Panc1 (cell line): Measurements from ENCODE around the gene POLD3. TPM values are rescaled to one million over a fixed set of nuclear protein-coding genes. Genes with fewer than 3 reads are reported as not detected.

ENCODE experiments used
- ATAC-seq: fragments of 200-7000 bp; cut with Tn5 transposase; 2 replicates; pipeline ENCODE4 v1.9.1; 2020; ENCODE audit warnings: mild to moderate bottlenecking, moderate library complexity
- BruUV-seq: library from RNA; stranded (reverse); fragments of 400-500 nt; replicated peaks from 2 replicates; lab custom pipeline; 2021; lab: Mats Ljungman, UMichigan
- CTCF ChIA-PET: fragments of 300-600 bp; sonication (Branson Sonifier 250); formaldehyde crosslinking; loops from one replicate; lab custom pipeline; 2022; ENCODE audit warnings: antibody characterized with exemption; lab: Charles Lee
- POLR2A ChIA-PET: fragments of 300-600 bp; sonication (Branson Sonifier 250); formaldehyde crosslinking; loops from one replicate; lab custom pipeline; 2022; ENCODE audit warnings: antibody characterized with exemption; lab: Charles Lee
- DNase-seq: peaks from one replicate; pipeline ENCODE4 v3.0.0-alpha.2; 2010; ENCODE audit warnings: low read depth, low spot score
- H3K27ac ChIP-seq: 2 replicates; pipeline ENCODE4 v1.5.1; 2011; ENCODE audit warnings: mild to moderate bottlenecking, low read length, inconsistent platforms
- H3K27me3 ChIP-seq: fragments of 200-500 bp; sonication (Bioruptor generic); 2 replicates; pipeline ENCODE4 v1.6.0; 2014; ENCODE audit warnings: low read length, inconsistent platforms; ENCODE audit not compliant: control insufficient read depth, insufficient read depth
- H3K36me3 ChIP-seq: fragments of 200-500 bp; sonication (Bioruptor generic); 2 replicates; pipeline ENCODE4 v1.5.1; 2014; ENCODE audit warnings: inconsistent platforms, mild to moderate bottlenecking, low read length, moderate library complexity; ENCODE audit not compliant: control insufficient read depth, insufficient read depth
- H3K4me1 ChIP-seq: 2 replicates; pipeline ENCODE4 v1.5.1; 2011; ENCODE audit warnings: inconsistent platforms, mild to moderate bottlenecking, low read length, moderate library complexity; ENCODE audit not compliant: control insufficient read depth, insufficient read depth
- H3K4me3 ChIP-seq, 2 experiments: 2 replicates each; pipeline ENCODE4 v1.5.1; 2011 to 2012; ENCODE audit warnings: low read depth in 2 of 2, low read length in 2 of 2, mild to moderate bottlenecking in 2 of 2, inconsistent platforms in 1 of 2, moderate library complexity in 1 of 2
- H3K9me3 ChIP-seq: fragments of 200-500 bp; sonication (Bioruptor generic); 2 replicates; pipeline ENCODE4 v1.5.1; 2014; ENCODE audit warnings: low read depth, mild to moderate bottlenecking, inconsistent platforms, low read length, moderate library complexity; ENCODE audit not compliant: control insufficient read depth, insufficient read depth
- POLR2AphosphoS5 ChIP-seq: IDR thresholded peaks from 2 replicates; pipeline ENCODE4 v1.6.1; 2012; ENCODE audit warnings: mild to moderate bottlenecking, low read depth, low read length, moderate library complexity
- SIN3A ChIP-seq: IDR thresholded peaks from 2 replicates; pipeline ENCODE4 v1.6.1; 2012; ENCODE audit warnings: low read depth, mild to moderate bottlenecking, low read length, moderate library complexity, borderline replicate concordance; ENCODE audit not compliant: insufficient read depth
- TCF7L2 ChIP-seq: IDR thresholded peaks from 2 replicates; pipeline ENCODE4 v1.6.1; 2011; ENCODE audit warnings: mild to moderate bottlenecking, low read depth, low read length, inconsistent platforms
- in situ Hi-C: cut with HindIII; loops from 2 replicates; pipeline ENCODE4 v1.10.0; 2016; ENCODE audit warnings: low sequenced_read_pairs, low pct_unique_long_range_greater_than_20kb
- intact Hi-C: fragments of 100-400 bp; cut with micrococcal nuclease; formaldehyde crosslinking; loops from one replicate; pipeline ENCODE4 v1.10.0; 2022; ENCODE audit not compliant: unreplicated experiment
- total RNA-seq: library from RNA; stranded (reverse); gene quantifications from one replicate; pipeline ENCODE4 v1.2.1, GENCODE V29; 2021; ENCODE audit not compliant: unreplicated experiment
- TF ChIP-seq, protein P1 (sequence below), 2 experiments: IDR thresholded peaks; 2 replicates each; pipeline ENCODE4 v1.6.1; 2011 to 2012; ENCODE audit warnings: low read depth in 2 of 2, control low read depth in 1 of 2, low read length in 1 of 2, mild to moderate bottlenecking in 1 of 2, moderate library complexity in 1 of 2; ENCODE audit not compliant: insufficient read depth in 1 of 2
- TF ChIP-seq, protein P2 (sequence below): fragments of 450-650 bp; IDR thresholded peaks from 2 replicates; pipeline ENCODE4 v1.5.1; 2017; ENCODE audit warnings: mild to moderate bottlenecking

Gene POLD3
- total RNA-seq, 1 experiment from 2014 or later: 31.7 TPM

DNA sequence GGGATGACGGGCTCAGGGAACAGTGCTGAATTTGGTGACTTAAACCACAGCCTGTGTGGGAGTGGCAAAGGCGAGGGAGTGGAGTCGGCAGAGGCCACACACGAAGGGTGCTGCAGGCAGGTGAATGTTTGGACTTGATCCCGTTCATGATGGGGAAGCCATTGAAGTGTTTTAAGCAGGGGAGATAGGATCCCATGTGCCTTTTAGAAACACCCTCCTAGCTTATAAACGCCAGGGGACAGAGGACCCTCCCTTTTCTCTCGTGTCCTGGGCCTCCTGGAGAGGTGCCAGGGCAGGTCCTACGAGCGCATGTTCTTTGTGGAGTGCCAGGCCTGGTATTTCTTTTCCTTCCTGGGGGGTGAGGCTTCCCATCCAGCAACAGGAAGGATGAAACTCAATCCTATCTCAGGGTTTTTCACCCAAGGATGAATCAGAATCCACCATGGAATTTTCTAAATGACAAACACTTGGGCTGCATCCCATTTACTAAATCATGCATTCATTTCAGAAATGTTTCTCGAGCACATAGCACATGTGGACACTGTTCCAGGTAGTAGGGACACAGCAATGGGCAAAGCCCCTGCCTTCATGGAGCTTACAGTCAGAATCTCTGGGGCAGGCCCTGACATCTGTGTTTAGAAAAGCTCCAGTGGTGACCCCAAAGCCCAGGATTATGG lies 79.3 kb downstream of the POLD3 start:
- H3K9me3 ChIP-seq: no peaks in the 10 kb centered on the region
- TF ChIP-seq, protein P1, sequence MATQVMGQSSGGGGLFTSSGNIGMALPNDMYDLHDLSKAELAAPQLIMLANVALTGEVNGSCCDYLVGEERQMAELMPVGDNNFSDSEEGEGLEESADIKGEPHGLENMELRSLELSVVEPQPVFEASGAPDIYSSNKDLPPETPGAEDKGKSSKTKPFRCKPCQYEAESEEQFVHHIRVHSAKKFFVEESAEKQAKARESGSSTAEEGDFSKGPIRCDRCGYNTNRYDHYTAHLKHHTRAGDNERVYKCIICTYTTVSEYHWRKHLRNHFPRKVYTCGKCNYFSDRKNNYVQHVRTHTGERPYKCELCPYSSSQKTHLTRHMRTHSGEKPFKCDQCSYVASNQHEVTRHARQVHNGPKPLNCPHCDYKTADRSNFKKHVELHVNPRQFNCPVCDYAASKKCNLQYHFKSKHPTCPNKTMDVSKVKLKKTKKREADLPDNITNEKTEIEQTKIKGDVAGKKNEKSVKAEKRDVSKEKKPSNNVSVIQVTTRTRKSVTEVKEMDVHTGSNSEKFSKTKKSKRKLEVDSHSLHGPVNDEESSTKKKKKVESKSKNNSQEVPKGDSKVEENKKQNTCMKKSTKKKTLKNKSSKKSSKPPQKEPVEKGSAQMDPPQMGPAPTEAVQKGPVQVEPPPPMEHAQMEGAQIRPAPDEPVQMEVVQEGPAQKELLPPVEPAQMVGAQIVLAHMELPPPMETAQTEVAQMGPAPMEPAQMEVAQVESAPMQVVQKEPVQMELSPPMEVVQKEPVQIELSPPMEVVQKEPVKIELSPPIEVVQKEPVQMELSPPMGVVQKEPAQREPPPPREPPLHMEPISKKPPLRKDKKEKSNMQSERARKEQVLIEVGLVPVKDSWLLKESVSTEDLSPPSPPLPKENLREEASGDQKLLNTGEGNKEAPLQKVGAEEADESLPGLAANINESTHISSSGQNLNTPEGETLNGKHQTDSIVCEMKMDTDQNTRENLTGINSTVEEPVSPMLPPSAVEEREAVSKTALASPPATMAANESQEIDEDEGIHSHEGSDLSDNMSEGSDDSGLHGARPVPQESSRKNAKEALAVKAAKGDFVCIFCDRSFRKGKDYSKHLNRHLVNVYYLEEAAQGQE (IDR thresholded peaks at IDR 0.05; ENCODE audit: insufficient read depth in 1 of 2, low read depth in 2 of 2, low read length in 1 of 2): no peak
- TF ChIP-seq POLR2AphosphoS5: no peak
- TF ChIP-seq SIN3A: no peak
- TF ChIP-seq, protein P2, sequence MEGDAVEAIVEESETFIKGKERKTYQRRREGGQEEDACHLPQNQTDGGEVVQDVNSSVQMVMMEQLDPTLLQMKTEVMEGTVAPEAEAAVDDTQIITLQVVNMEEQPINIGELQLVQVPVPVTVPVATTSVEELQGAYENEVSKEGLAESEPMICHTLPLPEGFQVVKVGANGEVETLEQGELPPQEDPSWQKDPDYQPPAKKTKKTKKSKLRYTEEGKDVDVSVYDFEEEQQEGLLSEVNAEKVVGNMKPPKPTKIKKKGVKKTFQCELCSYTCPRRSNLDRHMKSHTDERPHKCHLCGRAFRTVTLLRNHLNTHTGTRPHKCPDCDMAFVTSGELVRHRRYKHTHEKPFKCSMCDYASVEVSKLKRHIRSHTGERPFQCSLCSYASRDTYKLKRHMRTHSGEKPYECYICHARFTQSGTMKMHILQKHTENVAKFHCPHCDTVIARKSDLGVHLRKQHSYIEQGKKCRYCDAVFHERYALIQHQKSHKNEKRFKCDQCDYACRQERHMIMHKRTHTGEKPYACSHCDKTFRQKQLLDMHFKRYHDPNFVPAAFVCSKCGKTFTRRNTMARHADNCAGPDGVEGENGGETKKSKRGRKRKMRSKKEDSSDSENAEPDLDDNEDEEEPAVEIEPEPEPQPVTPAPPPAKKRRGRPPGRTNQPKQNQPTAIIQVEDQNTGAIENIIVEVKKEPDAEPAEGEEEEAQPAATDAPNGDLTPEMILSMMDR: no peak
- TF ChIP-seq TCF7L2: no peak
- no peak overlapping the region for H3K27ac ChIP-seq
- no peaks in the 10 kb centered on the region for H3K4me1 ChIP-seq
- intact Hi-C loops: no loop called here
- BruUV-seq: no TSS peak
- ATAC-seq (no peak), DNase-seq (no peak)
- no peaks in the 10 kb centered on the region for H3K27me3 ChIP-seq
- ChIA-PET POLR2A (interaction anchor here (0.6 kb wide), 1 partner anchor 64 kb away, joined by 5 read pairs; no protein-coding TSS in a partner anchor), CTCF (no interaction called here)
- no peaks in the 10 kb centered on the region for H3K36me3 ChIP-seq
- in situ Hi-C loops: no loop called here
- H3K4me3 ChIP-seq: no peak overlapping the region

DNA sequence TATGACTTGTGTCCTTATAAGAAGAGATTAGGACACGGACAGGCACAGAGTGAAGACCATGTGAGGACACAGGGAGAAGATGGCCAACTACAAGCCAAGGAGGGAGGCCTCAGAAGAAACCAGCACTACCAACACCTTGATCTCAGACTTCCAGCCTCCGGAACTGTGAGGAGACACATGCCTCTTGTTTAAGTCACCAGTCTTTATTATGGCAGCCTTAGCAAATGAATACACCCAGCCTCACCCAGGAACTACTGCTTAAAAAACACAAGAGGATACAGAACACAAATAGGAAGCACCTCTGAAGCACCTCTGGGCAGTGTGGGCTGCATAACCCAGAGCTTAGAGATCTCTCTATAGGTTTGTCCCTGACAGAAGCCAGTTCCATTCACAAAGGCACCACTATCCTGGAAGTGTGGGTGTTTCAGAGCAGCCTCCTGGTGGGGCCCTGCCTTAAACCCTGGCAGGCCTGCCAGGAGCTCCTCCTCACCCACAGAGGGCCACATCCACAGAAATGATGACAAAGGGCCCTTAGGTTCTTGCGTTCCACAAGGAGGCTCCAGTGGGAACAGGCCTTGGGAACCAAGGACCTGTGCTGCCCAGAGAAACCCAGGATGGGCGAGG lies 80.1 kb downstream of the POLD3 start:
- ATAC-seq (peak; percentile 58), DNase-seq (no peak)
- Histone ChIP-seq H3K4me3 (no peak overlapping the region), H3K4me1 (no peaks in the 10 kb centered on the region), H3K27me3 (no peaks in the 10 kb centered on the region), H3K9me3 (no peaks in the 10 kb centered on the region), H3K27ac (no peak overlapping the region), H3K36me3 (no peaks in the 10 kb centered on the region)
- TF ChIP-seq, protein P1 (IDR thresholded peaks at IDR 0.05; ENCODE audit: insufficient read depth in 1 of 2, low read depth in 2 of 2, low read length in 1 of 2): no peak
- TF ChIP-seq TCF7L2: no peak
- TF ChIP-seq, protein P2: no peak
- TF ChIP-seq SIN3A: no peak
- TF ChIP-seq POLR2AphosphoS5: no peak
- ChIA-PET CTCF (interaction anchor here (0.5 kb wide), 1 partner anchor 100 kb away, joined by 4 read pairs; no protein-coding TSS in a partner anchor), POLR2A (no interaction called here)
- intact Hi-C loops (no loop called here), in situ Hi-C loops (no loop called here)
- BruUV-seq: no TSS peak
